Subcutaneous abdominal adipose tissue (tissue), 5 donors: ENCODE measurements around the gene FKBP15.
"Not testable (repeated sequence)": the region's sequence is repeated elsewhere in the genome, so short reads cannot be mapped to it uniquely, and the experiment has no call there.

Source experiments
- H3K27ac ChIP-seq: one replicate; pipeline ENCODE4 v1.7.0; 2013; ENCODE audit warnings: low read depth, mild to moderate bottlenecking, inconsistent platforms, low read length, moderate library complexity
- H3K27me3 ChIP-seq, 5 donors: one replicate each; pipeline ENCODE4 v1.7.0; 2013; ENCODE audit warnings: low read length in 5 of 5, inconsistent platforms in 1 of 5; ENCODE audit not compliant: control insufficient read depth in 5 of 5, insufficient read depth in 4 of 5
- H3K36me3 ChIP-seq, 5 donors: one replicate each; pipeline ENCODE4 v1.7.0; 2013; ENCODE audit warnings: low read length in 5 of 5; ENCODE audit not compliant: control insufficient read depth in 5 of 5, insufficient read depth in 5 of 5
- H3K4me1 ChIP-seq, 5 donors: one replicate each; pipeline ENCODE4 v1.7.0; 2013; ENCODE audit warnings: low read length in 5 of 5, mild to moderate bottlenecking in 3 of 5, moderate library complexity in 1 of 5; ENCODE audit not compliant: control insufficient read depth in 5 of 5, insufficient read depth in 5 of 5
- H3K4me3 ChIP-seq, 5 donors: one replicate each; pipeline ENCODE4 v1.7.0; 2013; ENCODE audit warnings: low read length in 5 of 5, low read depth in 1 of 5
- H3K9ac ChIP-seq, 5 donors: one replicate each; pipeline ENCODE4 v1.7.0; 2013; ENCODE audit warnings: low read length in 5 of 5, mild to moderate bottlenecking in 4 of 5, moderate library complexity in 3 of 5
- H3K9me3 ChIP-seq, 5 donors: one replicate each; pipeline ENCODE4 v1.7.0; 2013; ENCODE audit warnings: low read length in 5 of 5; ENCODE audit not compliant: control insufficient read depth in 5 of 5
- donor health status: healthy.
- donor health status: healthy.
- donor health status: healthy.
- donor health status: healthy.
- donor health status: healthy.

Gene FKBP15

GRCh38 chr9:113235701-113236255 is 14.7 kb upstream of the FKBP15 start:
- H3K4me1 ChIP-seq, result peaks cover 0 to 34% (median 33%) of the 10 kb centered on the region in 5 donors
- not testable (repeated sequence) for H3K36me3 ChIP-seq

GRCh38 chr9:113231701-113232100 is 10.6 kb upstream of the FKBP15 start:
- Histone ChIP-seq H3K9ac (no peak overlapping the region), H3K4me3 (no peak overlapping the region), H3K9me3 (no peaks in the 10 kb centered on the region), H3K36me3 (no peaks in the 10 kb centered on the region), H3K4me1 (peaks cover 0 to 22% (median 16%) of the 10 kb centered on the region in 5 donors), H3K27ac (no peak overlapping the region), H3K27me3 (no peaks in the 10 kb centered on the region)

More at GRCh38 chr9:113235701-113236255, 14.7 kb upstream of the FKBP15 start:
- not testable (repeated sequence) for H3K9ac ChIP-seq, H3K4me3 ChIP-seq, H3K9me3 ChIP-seq, H3K27me3 ChIP-seq, H3K27ac ChIP-seq

GRCh38 chr9:113228130-113228665 is 7.1 kb upstream of the FKBP15 start:
- no peak overlapping the region for H3K27ac ChIP-seq
- peaks cover 0 to 11% (median 6%) of the 10 kb centered on the region in 5 donors for H3K4me1 ChIP-seq
- H3K36me3 ChIP-seq, result peaks cover 0 to 6% (median 2%) of the 10 kb centered on the region in 5 donors
- H3K9ac ChIP-seq, result no peak overlapping the region
- no peaks in the 10 kb centered on the region for H3K9me3 ChIP-seq
- no peak overlapping the region for H3K4me3 ChIP-seq
- no peaks in the 10 kb centered on the region for H3K27me3 ChIP-seq

GRCh38 chr9:113227436-113227835 is 6.4 kb upstream of the FKBP15 start:
- Histone ChIP-seq H3K36me3 (peaks cover 0 to 6% (median 2%) of the 10 kb centered on the region in 5 donors), H3K9ac (no peak overlapping the region), H3K27ac (no peak overlapping the region), H3K4me3 (no peak overlapping the region), H3K27me3 (no peaks in the 10 kb centered on the region), H3K9me3 (no peaks in the 10 kb centered on the region), H3K4me1 (peaks cover 2 to 13% (median 7%) of the 10 kb centered on the region in 5 donors)

GRCh38 chr9:113223963-113224362 is 2.9 kb upstream of the FKBP15 start:
- Histone ChIP-seq H3K4me1 (peaks cover 6 to 40% (median 30%) of the 10 kb centered on the region in 5 donors), H3K27me3 (no peaks in the 10 kb centered on the region), H3K9ac (no peak overlapping the region), H3K27ac (no peak overlapping the region), H3K36me3 (peaks cover 0 to 6% (median 2%) of the 10 kb centered on the region in 5 donors), H3K4me3 (no peak overlapping the region), H3K9me3 (no peaks in the 10 kb centered on the region)

- Histone ChIP-seq H3K27ac (peak overlapping the region; percentile 93), H3K4me1 (peaks cover 6 to 40% (median 30%) of the 10 kb centered on the region in 5 donors), H3K27me3 (no peaks in the 10 kb centered on the region), H3K36me3 (peaks cover 0 to 6% (median 2%) of the 10 kb centered on the region in 5 donors), H3K9ac (peak overlapping the region; percentile 11 to 92 (median 90)), H3K4me3 (peak overlapping the region; percentile 81 to 97 (median 97)), H3K9me3 (no peaks in the 10 kb centered on the region)
These were observed 1.4 kb upstream of the FKBP15 start for GRCh38 chr9:113222482-113222841.

GRCh38 chr9:113221800-113222481 is 864 bp upstream of the FKBP15 start:
- Histone ChIP-seq H3K36me3 (peaks cover 0 to 6% (median 2%) of the 10 kb centered on the region in 5 donors), H3K4me1 (peaks cover 6 to 40% (median 30%) of the 10 kb centered on the region in 5 donors), H3K9me3 (no peaks in the 10 kb centered on the region), H3K9ac (peak overlapping the region; percentile 87 to 92 (median 90)), H3K27ac (peak overlapping the region; percentile 93), H3K4me3 (peak overlapping the region; percentile 81 to 97 (median 97)), H3K27me3 (no peaks in the 10 kb centered on the region)

GRCh38 chr9:113220467-113221002 is 542 bp downstream of the FKBP15 start:
- Histone ChIP-seq H3K9ac (peak overlapping the region; percentile 87 to 97 (median 95)), H3K27ac (peak overlapping the region; percentile 93), H3K27me3 (no peaks in the 10 kb centered on the region), H3K9me3 (no peaks in the 10 kb centered on the region), H3K4me1 (peaks cover 6 to 40% (median 30%) of the 10 kb centered on the region in 5 donors), H3K36me3 (peaks cover 0 to 6% (median 2%) of the 10 kb centered on the region in 5 donors), H3K4me3 (peak overlapping the region; percentile 81 to 98 (median 97))

GRCh38 chr9:113219969-113220368 is 1.1 kb downstream of the FKBP15 start:
- Histone ChIP-seq H3K4me3 (peak overlapping the region; percentile 81 to 98 (median 97)), H3K4me1 (peaks cover 6 to 42% (median 31%) of the 10 kb centered on the region in 5 donors), H3K9me3 (no peaks in the 10 kb centered on the region), H3K27me3 (no peaks in the 10 kb centered on the region), H3K9ac (peak overlapping the region in 4 of 5 donors; percentile 87 to 97 (median 96)), H3K27ac (peak overlapping the region; percentile 93), H3K36me3 (peaks cover 0 to 3% (median 1%) of the 10 kb centered on the region in 5 donors)
